Activated CD4-positive, alpha-beta T cell treated with anti-CD3 and anti-CD28 coated beads, Interleukin-10, Interleukin-2, amounts not matched to agents 100 ng/mL and 50 ng/mL, durations not matched to agents 16 hours and 8 hours (primary cell): ENCODE results near the gene PSTPIP2.
"Not testable (repeated sequence)": the region's sequence is repeated elsewhere in the genome, so short reads cannot be mapped to it uniquely, and the experiment has no call there.

Experiments
- DNase-seq: peaks from one replicate; pipeline ENCODE4 v3.0.0-alpha.2; 2020

PSTPIP2 gene

GRCh38 chr18:46068763-46069162 lies 3.3 kb downstream of the PSTPIP2 start:
- DNase-seq: no peak

- DNase-seq: no peak
Observed at GRCh38 chr18:46067438-46068007, 4.5 kb downstream of the PSTPIP2 start.

- DNase-seq: no peak
Observed at GRCh38 chr18:46062781-46063180, 9.3 kb downstream of the PSTPIP2 start.

GRCh38 chr18:46061796-46062195 lies 10.3 kb downstream of the PSTPIP2 start:
- DNase-seq: no peak

- no peak for DNase-seq
Observed at GRCh38 chr18:46061387-46061786, 10.7 kb downstream of the PSTPIP2 start.

GRCh38 chr18:46060359-46060841 lies 11.7 kb downstream of the PSTPIP2 start:
- DNase-seq: no peak

- DNase-seq: peak; percentile 16
Observed at GRCh38 chr18:46055838-46056230, 16.2 kb downstream of the PSTPIP2 start.

- peak; percentile 68 for DNase-seq
Observed at GRCh38 chr18:46054956-46055837, 16.9 kb downstream of the PSTPIP2 start.

- no peak for DNase-seq
Observed at GRCh38 chr18:46053368-46054095, 18.5 kb downstream of the PSTPIP2 start.

GRCh38 chr18:46051731-46052461 lies 20.2 kb downstream of the PSTPIP2 start:
- no peak for DNase-seq

- DNase-seq: no peak
Observed at GRCh38 chr18:46050268-46050667, 21.8 kb downstream of the PSTPIP2 start.

GRCh38 chr18:46048641-46049040 lies 23.4 kb downstream of the PSTPIP2 start:
- DNase-seq: no peak

- not testable (repeated sequence) for DNase-seq
Observed at GRCh38 chr18:46047369-46047768, 24.7 kb downstream of the PSTPIP2 start.

- no peak for DNase-seq
Observed at GRCh38 chr18:46046688-46047087, 25.4 kb downstream of the PSTPIP2 start.

- DNase-seq: no peak
Observed at GRCh38 chr18:46046126-46046525, 25.9 kb downstream of the PSTPIP2 start.

GRCh38 chr18:46042571-46043123 lies 29.4 kb downstream of the PSTPIP2 start:
- DNase-seq: peak; percentile 56

- DNase-seq: no peak
Observed at GRCh38 chr18:46040747-46041104, 31.3 kb downstream of the PSTPIP2 start.

GRCh38 chr18:46040033-46040746 lies 31.9 kb downstream of the PSTPIP2 start:
- no peak for DNase-seq

- no peak for DNase-seq
Observed at GRCh38 chr18:46037512-46038305, 34.4 kb downstream of the PSTPIP2 start.

- DNase-seq: no peak
Observed at GRCh38 chr18:46035696-46036680, 36.1 kb downstream of the PSTPIP2 start.
